CD8-positive, alpha-beta memory T cell (primary cell): ENCODE data around the gene CSPG4. TPM values are rescaled to one million over a fixed set of nuclear protein-coding genes. Genes with fewer than 3 reads are reported as not detected.
A peak's percentile ranks its signal among the peaks of the same experiment; 100 is the strongest.

Experiments
- CTCF ChIA-PET: fragments of 350-600 bp; sonication (Branson Sonifier 250); formaldehyde crosslinking; loops from one replicate; lab custom pipeline; 2021; ENCODE audit warnings: antibody characterized with exemption; lab: Charles Lee
- POLR2A ChIA-PET: fragments of 350-600 bp; sonication (Branson Sonifier 250); formaldehyde crosslinking; loops from one replicate; lab custom pipeline; 2021; ENCODE audit warnings: antibody characterized with exemption; lab: Charles Lee
- DNase-seq, 5 donors: peaks; one replicate each; pipeline versions ENCODE4 v3.0.0 to v3.0.0-alpha.2; 2020 to 2022; ENCODE audit warnings: mixed read lengths in 1 of 5
- H3K27ac ChIP-seq: one replicate; pipeline ENCODE4 v1.7.0; 2013; ENCODE audit warnings: low read depth, mild to moderate bottlenecking, low read length, moderate library complexity
- H3K27me3 ChIP-seq: 2 replicates; pipeline ENCODE4 v1.7.0; 2013; ENCODE audit warnings: low read length, mild to moderate bottlenecking; ENCODE audit not compliant: insufficient read depth, poor library complexity, severe bottlenecking
- H3K36me3 ChIP-seq: 2 replicates; pipeline ENCODE4 v1.7.0; 2013; ENCODE audit warnings: mild to moderate bottlenecking, low read length, moderate library complexity; ENCODE audit not compliant: insufficient read depth
- H3K4me1 ChIP-seq: 2 replicates; pipeline ENCODE4 v1.7.0; 2013; ENCODE audit warnings: mild to moderate bottlenecking, low read length, moderate library complexity; ENCODE audit not compliant: insufficient read depth
- H3K4me3 ChIP-seq: 2 replicates; pipeline ENCODE4 v1.7.0; 2013; ENCODE audit warnings: mild to moderate bottlenecking, low read length
- H3K9me3 ChIP-seq: 2 replicates; pipeline ENCODE4 v1.7.0; 2013; ENCODE audit warnings: mild to moderate bottlenecking, low read length
- H3K27ac Mint-ChIP-seq, 8 donors: one replicate each; pipeline ENCODE4 v1.8.0; 2020 to 2021; ENCODE audit warnings: mixed read lengths in 8 of 8, mild to moderate bottlenecking in 6 of 8, inconsistent platforms in 3 of 8, moderate library complexity in 3 of 8
- H3K27me3 Mint-ChIP-seq, 2 donors: one replicate each; pipeline ENCODE4 v1.8.0; 2020 to 2021; ENCODE audit warnings: mixed read lengths in 2 of 2, mild to moderate bottlenecking in 1 of 2, moderate library complexity in 1 of 2
- H3K36me3 Mint-ChIP-seq, 3 donors: one replicate each; pipeline ENCODE4 v1.8.0; 2020 to 2021; ENCODE audit warnings: mixed read lengths in 3 of 3, inconsistent platforms in 1 of 3, mild to moderate bottlenecking in 1 of 3
- H3K4me1 Mint-ChIP-seq, 3 donors: one replicate each; pipeline ENCODE4 v1.8.0; 2020 to 2021; ENCODE audit warnings: mixed read lengths in 3 of 3, inconsistent platforms in 1 of 3, mild to moderate bottlenecking in 1 of 3
- H3K4me3 Mint-ChIP-seq, 7 donors: one replicate each; pipeline ENCODE4 v1.8.0; 2020 to 2021; ENCODE audit warnings: mixed read lengths in 7 of 7, mild to moderate bottlenecking in 6 of 7, moderate library complexity in 4 of 7, inconsistent platforms in 2 of 7
- H3K9me3 Mint-ChIP-seq, 5 donors: one replicate each; pipeline ENCODE4 v1.8.0; 2020 to 2022; ENCODE audit warnings: mixed read lengths in 5 of 5, mild to moderate bottlenecking in 3 of 5, moderate library complexity in 2 of 5, inconsistent platforms in 1 of 5
- polyA plus RNA-seq: library from polyadenylated mRNA; unstranded; fragments of 300-500 nt; fragmentation: Illumina TruSeq; gene quantifications from one replicate; pipeline ENCODE4 v1.2.3, GENCODE V29; 2021
- total RNA-seq, 2 experiments: library from RNA; stranded (reverse); gene quantifications; one replicate each; pipeline ENCODE4 v1.2.3, GENCODE V29; 2021

CSPG4 gene
- total and polyA plus RNA-seq, 3 experiments from 2014 or later = not detected

DNA sequence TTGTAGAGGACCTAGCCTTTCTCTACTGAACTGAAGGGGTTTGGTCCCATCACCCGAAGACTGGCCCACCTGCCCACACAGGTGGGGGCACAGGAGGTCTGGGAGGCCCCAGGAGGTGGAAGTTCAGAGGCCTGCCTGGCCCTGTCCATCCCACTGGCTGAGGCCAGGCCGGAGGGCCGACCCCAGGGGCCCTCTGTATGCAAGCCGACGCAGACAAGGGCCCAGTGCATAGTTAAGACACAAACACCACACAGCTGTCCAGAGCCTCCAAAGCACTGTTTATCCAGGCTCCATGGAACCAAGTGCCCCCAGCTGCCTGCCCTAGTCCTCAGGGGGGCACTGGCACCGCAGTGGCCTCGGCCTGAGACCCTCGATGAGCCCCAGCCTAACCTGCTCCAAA is 38.3 kb downstream of the CSPG4 start:
- CTCF ChIA-PET = no interaction called here
- no peak overlapping the region for H3K27ac ChIP-seq
- H3K27ac Mint-ChIP-seq = no peak overlapping the region

DNA sequence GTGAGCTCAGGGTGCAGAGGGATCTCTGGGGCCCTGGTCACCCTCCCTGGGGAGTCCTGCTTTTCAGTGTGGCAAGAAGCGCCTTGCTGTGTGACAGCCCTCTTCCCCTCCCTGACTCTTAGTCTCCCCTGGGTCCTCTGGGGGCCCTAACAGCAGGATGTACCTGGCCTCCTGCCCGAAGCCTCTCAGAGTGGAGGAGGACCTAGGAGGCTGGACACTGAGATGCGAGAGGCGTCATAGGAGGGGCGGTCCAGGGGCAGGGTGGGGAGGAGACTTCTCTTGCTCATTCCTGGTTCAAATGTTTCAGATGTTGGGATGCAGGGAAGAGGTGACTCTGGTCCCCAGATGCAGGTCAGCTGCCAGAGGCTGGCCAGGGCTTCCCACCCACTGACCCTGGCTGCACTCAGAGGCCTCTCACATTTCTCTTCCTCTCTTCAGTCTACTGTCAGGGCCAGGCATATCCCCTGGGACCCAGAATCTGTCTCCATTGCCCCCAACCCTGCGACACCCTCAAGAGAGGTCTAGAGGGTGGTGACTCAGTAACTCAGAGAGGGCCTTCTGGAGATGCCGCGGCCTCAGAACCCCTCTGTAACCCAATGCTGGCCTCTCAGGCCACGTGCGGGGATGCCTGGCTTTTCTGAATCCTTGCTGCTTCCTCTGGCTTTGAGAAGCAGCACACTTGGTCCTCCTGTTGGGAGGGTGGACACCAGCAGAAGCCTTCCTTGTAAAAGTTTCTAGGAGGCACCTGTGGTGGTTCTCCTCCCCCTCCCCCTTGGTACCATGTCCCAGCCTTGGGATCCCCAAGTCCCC is 39.0 kb downstream of the CSPG4 start:
- no peaks in the 10 kb centered on the region for H3K9me3 ChIP-seq
- no peak overlapping the region for H3K4me3 Mint-ChIP-seq
- no peaks in the 10 kb centered on the region for H3K27me3 ChIP-seq
- H3K4me1 ChIP-seq = no peaks in the 10 kb centered on the region
- ChIA-PET POLR2A (no interaction called here), CTCF (interaction anchor here (1.1 kb wide), 1 partner anchor 306 kb away, joined by 5 read pairs; no protein-coding TSS in a partner anchor)
- H3K27ac Mint-ChIP-seq = no peak overlapping the region
- no peaks in the 10 kb centered on the region for H3K36me3 Mint-ChIP-seq
- H3K4me1 Mint-ChIP-seq = no peaks in the 10 kb centered on the region
- DNase-seq = no peak
- H3K27me3 Mint-ChIP-seq = peaks cover 0 to 4% of the 10 kb centered on the region in 2 donors
- no peak overlapping the region for H3K4me3 ChIP-seq
- peaks cover 0 to under 1% (median 0%) of the 10 kb centered on the region in 5 donors for H3K9me3 Mint-ChIP-seq
- no peak overlapping the region for H3K27ac ChIP-seq
- no peaks in the 10 kb centered on the region for H3K36me3 ChIP-seq

More for the DNA sequence above, 38.3 kb downstream of the CSPG4 start:
- POLR2A ChIA-PET = no interaction called here
- H3K27me3 Mint-ChIP-seq = peaks cover 0 to 4% of the 10 kb centered on the region in 2 donors
- no peaks in the 10 kb centered on the region for H3K36me3 Mint-ChIP-seq
- Histone ChIP-seq H3K36me3 (no peaks in the 10 kb centered on the region), H3K4me1 (no peaks in the 10 kb centered on the region), H3K4me3 (no peak overlapping the region), H3K27me3 (no peaks in the 10 kb centered on the region), H3K9me3 (no peaks in the 10 kb centered on the region)
- peaks cover 0 to 2% (median 0%) of the 10 kb centered on the region in 5 donors for H3K9me3 Mint-ChIP-seq
- H3K4me3 Mint-ChIP-seq = no peak overlapping the region
- no peaks in the 10 kb centered on the region for H3K4me1 Mint-ChIP-seq
- DNase-seq = no peak

DNA sequence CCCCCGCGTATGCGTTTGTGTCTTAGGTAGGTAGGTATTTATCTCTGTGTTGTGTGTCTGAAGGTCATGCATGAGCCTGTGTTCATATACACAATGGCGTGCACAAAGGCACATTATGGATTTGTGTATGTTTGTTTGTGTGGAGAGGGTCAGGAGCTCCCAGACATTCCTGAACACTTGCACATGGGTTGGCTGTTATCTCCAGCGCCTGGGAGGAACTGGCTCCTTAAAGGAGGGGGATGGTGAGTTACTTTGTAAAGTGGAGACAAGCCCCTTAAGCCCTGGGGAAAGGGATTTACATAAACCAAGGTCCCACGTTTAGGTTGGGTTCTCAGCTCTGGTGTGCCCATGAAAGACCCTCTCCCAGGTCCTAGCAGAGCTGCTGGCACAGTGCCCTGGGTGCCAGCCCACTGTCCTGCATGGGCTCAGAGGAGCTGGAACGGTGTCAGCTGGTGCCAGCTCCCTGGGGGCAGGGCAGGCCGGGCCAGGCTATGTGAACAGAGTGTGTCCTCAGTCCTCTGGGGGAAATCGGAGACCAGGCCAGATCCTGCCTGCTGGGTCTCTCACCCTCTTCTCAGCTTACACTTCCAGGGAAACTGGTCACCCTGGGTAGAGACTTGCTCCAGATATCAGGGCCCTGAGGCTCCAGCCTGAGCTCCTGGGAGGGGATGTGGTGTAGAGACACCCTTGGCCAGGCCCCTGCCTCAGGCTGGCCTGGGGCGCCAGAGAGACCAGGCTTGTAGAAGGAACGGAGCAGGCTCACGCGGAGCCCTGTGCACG is 39.8 kb downstream of the CSPG4 start:
- Histone ChIP-seq H3K27me3 (no peaks in the 10 kb centered on the region), H3K4me3 (no peak overlapping the region), H3K27ac (no peak overlapping the region), H3K36me3 (no peaks in the 10 kb centered on the region), H3K4me1 (no peaks in the 10 kb centered on the region), H3K9me3 (no peaks in the 10 kb centered on the region)
- CTCF ChIA-PET = interaction anchor here (1.1 kb wide), 1 partner anchor 305 kb away, joined by 5 read pairs; no protein-coding TSS in a partner anchor
- Mint-ChIP-seq H3K27ac (peak overlapping the region in 1 of 8 donors; percentile 38), H3K9me3 (no peaks in the 10 kb centered on the region), H3K4me1 (no peaks in the 10 kb centered on the region), H3K36me3 (no peaks in the 10 kb centered on the region), H3K4me3 (no peak overlapping the region), H3K27me3 (peaks cover 0 to 4% of the 10 kb centered on the region in 2 donors)
- no peak for DNase-seq
- POLR2A ChIA-PET = no interaction called here

DNA sequence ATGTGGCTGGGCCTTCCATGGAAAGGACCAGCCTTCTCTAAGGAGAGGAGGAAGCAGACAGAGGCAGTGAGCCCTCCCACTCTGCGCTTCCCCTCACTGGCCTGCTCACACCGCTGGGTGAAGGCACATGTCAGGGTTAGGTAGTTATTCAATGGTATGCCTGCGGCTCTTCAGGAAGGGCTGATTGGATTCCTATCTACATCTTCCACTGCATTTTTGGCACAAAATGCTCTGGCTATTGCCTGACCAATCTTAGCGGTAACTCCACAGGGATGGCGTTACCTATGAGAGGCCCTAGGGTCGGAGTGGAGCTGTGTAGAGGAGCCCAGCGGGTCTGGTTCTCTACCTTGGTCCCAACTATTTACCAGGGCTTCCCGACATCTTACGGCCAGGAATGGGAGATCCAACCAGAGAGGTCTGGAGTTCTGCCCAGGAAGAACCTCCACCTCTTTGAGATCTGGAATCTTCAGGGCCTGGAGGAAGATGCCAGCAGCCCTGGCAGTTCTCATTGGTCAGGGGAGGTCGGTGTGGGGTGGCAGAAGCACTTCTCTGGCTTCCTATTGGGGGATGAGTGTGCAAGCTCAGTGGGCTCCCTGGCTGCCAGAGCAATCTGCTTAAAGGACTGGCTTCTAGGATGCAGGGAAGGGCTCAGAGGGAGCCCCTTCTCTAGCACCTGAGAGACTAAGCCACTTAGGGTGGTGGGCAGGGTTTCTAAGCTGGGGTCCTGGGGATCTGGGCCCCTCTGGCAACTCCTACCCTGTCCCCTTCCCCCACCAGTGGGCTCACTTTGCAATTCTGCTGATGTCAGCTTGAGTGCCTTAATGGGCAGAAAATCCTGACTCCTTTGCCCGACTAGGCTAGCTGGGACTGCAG is 40.7 kb downstream of the CSPG4 start:
- ChIA-PET POLR2A (no interaction called here), CTCF (no interaction called here)
- Mint-ChIP-seq H3K36me3 (no peaks in the 10 kb centered on the region), H3K27ac (peak overlapping the region in 1 of 8 donors; percentile 38), H3K9me3 (no peaks in the 10 kb centered on the region), H3K4me3 (peak overlapping the region in 1 of 7 donors; percentile 23), H3K27me3 (peaks cover 0 to 4% of the 10 kb centered on the region in 2 donors), H3K4me1 (no peaks in the 10 kb centered on the region)
- Histone ChIP-seq H3K36me3 (no peaks in the 10 kb centered on the region), H3K27ac (no peak overlapping the region), H3K27me3 (no peaks in the 10 kb centered on the region), H3K9me3 (no peaks in the 10 kb centered on the region), H3K4me1 (no peaks in the 10 kb centered on the region), H3K4me3 (no peak overlapping the region)
- no peak for DNase-seq

DNA sequence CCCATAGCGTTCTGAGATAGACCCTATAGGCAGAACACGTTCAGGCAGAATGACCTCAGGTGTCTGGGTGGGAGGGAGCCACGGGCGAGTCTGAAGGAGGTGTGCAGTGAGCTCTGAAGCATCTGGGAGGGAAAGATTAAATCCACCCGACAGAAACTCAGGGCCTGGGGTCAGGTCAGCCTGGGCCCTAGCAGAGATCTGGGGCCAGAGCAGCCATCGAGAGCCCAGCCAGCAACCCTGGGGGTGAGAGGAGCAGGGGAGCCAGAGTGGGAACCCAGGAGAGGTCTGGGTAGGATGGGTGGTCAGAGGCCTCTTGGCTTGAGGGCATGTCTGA is 42.8 kb downstream of the CSPG4 start:
- Mint-ChIP-seq H3K27me3 (peaks cover 0 to 3% of the 10 kb centered on the region in 2 donors), H3K27ac (peak overlapping the region in 1 of 8 donors; percentile 82), H3K4me1 (no peaks in the 10 kb centered on the region), H3K9me3 (no peaks in the 10 kb centered on the region), H3K4me3 (no peak overlapping the region), H3K36me3 (no peaks in the 10 kb centered on the region)
- DNase-seq = no peak
- Histone ChIP-seq H3K4me3 (no peak overlapping the region), H3K9me3 (no peaks in the 10 kb centered on the region), H3K4me1 (no peaks in the 10 kb centered on the region), H3K36me3 (no peaks in the 10 kb centered on the region), H3K27me3 (no peaks in the 10 kb centered on the region), H3K27ac (no peak overlapping the region)
- ChIA-PET CTCF (no interaction called here), POLR2A (no interaction called here)

DNA sequence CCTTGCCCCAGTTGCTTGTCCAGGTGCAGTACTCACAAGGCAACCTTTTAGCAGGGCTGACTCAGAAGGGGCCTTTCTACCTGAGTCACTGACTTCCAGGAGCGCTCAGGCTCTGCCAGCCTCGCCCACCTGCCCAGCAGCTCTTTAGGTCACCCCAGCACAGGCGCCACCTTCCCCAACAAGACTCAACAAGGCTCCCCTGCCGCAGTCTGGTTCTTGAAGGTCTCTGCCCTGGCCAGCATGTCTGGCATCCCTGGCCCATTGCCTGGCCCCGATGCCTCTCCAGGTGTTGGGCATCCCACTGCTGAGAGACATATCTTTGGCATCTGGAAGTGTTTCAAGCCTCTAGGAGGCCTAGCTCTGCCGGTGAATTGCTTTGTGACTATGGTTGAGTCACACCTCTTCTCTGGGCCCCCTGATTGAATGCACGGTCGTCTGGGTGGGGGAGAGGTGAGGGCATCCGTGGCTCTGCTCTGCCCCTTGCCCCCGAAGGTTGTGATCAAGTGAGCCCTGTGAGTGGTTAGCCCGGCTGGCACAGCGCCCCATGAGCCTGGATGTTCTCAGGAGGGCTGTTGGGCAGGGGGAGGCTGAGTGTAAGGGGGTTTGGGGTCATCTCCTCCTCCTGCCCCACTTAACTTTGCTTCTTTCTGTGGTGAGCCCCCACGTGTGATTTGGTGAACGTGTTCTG is 43.3 kb downstream of the CSPG4 start:
- DNase-seq = no peak
- Mint-ChIP-seq H3K4me1 (no peaks in the 10 kb centered on the region), H3K36me3 (no peaks in the 10 kb centered on the region), H3K27ac (peak overlapping the region in 1 of 8 donors; percentile 82), H3K27me3 (no peaks in the 10 kb centered on the region), H3K4me3 (no peak overlapping the region), H3K9me3 (no peaks in the 10 kb centered on the region)
- ChIA-PET POLR2A (no interaction called here), CTCF (no interaction called here)
- H3K27me3 ChIP-seq = no peaks in the 10 kb centered on the region
- no peak overlapping the region for H3K27ac ChIP-seq
- H3K9me3 ChIP-seq = no peaks in the 10 kb centered on the region
- H3K4me3 ChIP-seq = no peak overlapping the region
- no peaks in the 10 kb centered on the region for H3K4me1 ChIP-seq
- no peaks in the 10 kb centered on the region for H3K36me3 ChIP-seq

DNA sequence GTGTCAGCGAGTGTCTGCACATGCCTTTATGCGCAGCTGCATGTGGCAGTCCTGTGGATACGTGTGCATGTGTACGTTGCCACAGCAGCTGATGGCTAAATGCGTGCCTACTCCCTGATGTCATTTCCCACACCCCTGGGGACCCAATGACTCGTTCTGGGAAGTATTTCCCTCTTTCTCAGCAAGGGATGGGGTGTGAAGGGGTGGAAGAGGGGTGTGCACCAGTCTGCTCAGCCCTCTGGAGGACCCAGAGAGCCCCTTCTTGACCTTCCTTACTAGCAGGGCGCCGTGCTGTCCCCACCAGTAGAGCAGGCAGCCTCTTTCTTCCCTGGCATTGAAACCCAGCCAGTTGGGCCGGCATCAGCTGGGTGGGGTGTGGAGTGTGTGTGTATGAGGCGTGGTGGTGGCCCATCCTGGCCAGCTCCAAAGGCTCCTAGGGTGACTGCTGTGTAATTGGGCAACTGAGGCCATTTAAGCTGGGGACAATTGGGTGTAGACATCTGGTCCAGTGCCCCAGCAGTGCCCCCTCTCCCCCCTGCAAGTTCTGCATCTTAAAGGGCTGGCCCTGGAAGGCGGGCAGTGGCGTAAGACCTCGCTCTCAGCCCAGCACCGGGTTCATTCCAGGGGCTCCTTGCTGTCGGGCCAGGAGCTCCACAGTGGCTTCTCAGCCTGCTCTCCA is 45.7 kb downstream of the CSPG4 start:
- H3K36me3 Mint-ChIP-seq = no peaks in the 10 kb centered on the region
- no peak overlapping the region for H3K4me3 Mint-ChIP-seq
- no peaks in the 10 kb centered on the region for H3K27me3 ChIP-seq
- H3K9me3 Mint-ChIP-seq = no peaks in the 10 kb centered on the region
- POLR2A ChIA-PET = no interaction called here
- CTCF ChIA-PET = no interaction called here
- H3K9me3 ChIP-seq = no peaks in the 10 kb centered on the region
- no peak for DNase-seq
- no peak overlapping the region for H3K4me3 ChIP-seq
- no peaks in the 10 kb centered on the region for H3K4me1 Mint-ChIP-seq
- no peak overlapping the region for H3K27ac Mint-ChIP-seq
- no peaks in the 10 kb centered on the region for H3K36me3 ChIP-seq
- no peaks in the 10 kb centered on the region for H3K4me1 ChIP-seq
- no peaks in the 10 kb centered on the region for H3K27me3 Mint-ChIP-seq
- H3K27ac ChIP-seq = no peak overlapping the region
